ENCODE measurements around the gene APBA2. TPM values are rescaled to one million over a fixed set of nuclear protein-coding genes. Genes with fewer than 3 reads are reported as not detected.
A peak's percentile ranks its signal among the peaks of the same experiment; 100 is the strongest.

APBA2 gene
- total RNA-seq, 1 experiment from 2014 or later, result 13.2 TPM

DNA sequence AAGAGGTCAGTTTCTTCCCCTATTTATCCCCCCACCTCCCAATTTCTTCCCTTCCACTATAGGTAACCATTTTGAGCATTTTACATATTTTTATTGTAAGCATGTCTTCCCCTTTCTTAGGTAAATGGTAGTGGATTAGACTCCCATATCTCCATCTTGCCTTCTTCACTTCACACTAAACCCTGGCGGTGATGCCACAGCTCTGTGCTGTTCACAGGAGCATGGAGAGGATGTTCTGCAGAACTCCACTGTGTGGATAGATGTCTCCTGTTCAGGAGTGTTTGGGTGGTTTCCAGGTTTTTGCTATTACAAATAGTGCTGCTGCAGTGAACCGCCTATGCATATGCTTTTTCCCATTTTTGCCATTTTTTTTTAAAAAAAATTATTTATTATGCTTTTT is 201.1 kb downstream of the APBA2 start:
- DNase-seq (ENCODE audit: low spot score), result no peak

DNA sequence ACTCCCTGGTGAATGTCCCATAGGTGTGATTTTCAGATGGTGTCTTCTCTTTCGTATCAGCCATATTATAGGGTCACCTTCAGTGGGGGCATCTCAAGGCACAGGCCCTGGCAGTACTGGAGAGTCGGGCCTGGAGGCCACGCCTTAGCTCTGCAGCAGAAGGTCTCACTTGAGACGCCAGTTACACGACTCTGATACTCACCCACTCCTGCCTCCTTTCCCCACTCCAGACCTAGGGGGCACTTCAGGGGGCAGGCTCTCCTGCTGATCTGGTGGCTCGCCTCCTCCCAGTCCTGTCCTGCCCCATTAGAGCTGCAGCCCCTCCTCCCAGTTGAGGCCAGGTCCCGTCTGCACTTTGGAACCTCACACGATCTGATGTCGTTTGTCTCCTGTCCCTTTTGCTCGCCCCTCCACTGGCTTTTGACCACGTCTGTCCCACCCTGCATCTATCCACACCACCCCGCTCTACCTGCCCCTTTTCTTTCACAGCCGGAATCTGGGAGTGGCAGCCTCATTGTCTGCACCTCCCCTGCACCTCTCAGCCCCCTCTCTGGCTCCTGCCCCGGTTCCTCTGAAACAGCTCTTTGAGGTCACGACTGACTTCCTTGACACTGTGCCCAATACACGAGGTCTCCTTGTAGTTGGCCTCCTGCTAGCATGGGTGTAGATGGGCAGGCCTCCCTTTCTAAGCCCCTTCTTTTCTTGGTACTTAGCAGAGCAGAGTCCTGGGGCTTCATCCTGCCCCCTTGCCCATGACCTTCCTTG is 201.9 kb downstream of the APBA2 start:
- DNase-seq (ENCODE audit: low spot score), result no peak

DNA sequence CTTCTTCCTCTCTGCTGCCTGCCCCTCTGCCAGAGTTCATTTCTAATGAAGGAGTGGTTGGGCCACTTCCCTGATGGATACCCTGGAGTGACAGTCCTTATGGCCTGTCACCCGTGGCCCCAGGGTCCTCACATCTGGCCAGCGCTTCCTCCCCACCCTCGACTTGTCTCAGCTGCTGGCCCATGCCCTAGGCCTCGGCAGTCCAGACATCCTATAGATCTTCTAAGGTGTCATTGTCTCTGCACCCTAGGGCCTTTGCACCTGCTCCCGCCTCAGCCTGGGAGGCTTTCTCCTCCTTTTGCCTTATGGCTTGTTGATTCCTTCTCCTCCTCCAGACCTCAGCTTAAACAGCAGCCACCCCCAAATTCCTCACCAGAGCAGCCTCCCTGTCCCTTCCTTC is 202.9 kb downstream of the APBA2 start:
- DNase-seq (ENCODE audit: low spot score), result no peak

DNA sequence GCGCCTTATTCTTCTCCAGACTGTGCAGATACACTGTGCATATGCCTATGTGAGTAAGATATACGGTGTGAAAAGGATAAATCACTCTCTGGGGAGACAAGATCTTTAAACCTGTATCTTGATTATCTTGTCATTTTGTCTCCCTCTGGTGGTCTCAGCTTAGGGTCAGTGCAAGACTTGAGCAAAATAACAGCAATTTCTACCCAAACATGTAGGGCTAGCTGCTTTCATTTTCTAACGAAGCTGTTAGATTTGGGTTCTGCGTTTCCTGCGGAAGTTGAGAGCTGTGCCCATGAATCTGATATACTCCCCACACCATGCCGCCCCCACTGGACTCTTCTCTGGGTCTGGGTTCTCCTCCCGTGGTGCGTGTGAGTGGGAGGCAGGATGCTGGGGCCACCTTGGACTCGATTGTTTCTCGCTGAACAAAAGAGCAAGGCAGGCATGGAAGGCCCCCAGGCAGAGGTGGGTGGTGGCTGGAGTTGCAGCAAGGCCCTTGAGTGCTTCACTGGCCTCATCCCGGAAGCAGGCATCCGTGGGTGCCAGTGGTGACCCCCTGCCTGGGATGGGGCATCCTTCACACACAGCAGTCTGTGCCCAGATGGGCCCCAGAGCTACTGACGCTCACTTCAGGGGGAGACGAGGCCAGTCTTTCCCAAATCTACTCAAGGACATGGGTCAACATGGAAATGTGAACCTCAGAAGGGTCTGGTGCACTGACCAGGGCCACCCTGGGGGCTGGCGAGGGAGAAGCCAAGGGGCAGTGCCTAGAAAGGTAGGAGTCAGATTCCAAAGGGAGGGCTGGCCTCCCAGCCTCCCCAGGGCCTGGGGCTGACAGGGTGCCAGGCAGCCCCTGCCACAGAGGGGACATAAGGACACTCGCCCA is 204.2 kb downstream of the APBA2 start:
- no peak for DNase-seq (ENCODE audit: low spot score)

DNA sequence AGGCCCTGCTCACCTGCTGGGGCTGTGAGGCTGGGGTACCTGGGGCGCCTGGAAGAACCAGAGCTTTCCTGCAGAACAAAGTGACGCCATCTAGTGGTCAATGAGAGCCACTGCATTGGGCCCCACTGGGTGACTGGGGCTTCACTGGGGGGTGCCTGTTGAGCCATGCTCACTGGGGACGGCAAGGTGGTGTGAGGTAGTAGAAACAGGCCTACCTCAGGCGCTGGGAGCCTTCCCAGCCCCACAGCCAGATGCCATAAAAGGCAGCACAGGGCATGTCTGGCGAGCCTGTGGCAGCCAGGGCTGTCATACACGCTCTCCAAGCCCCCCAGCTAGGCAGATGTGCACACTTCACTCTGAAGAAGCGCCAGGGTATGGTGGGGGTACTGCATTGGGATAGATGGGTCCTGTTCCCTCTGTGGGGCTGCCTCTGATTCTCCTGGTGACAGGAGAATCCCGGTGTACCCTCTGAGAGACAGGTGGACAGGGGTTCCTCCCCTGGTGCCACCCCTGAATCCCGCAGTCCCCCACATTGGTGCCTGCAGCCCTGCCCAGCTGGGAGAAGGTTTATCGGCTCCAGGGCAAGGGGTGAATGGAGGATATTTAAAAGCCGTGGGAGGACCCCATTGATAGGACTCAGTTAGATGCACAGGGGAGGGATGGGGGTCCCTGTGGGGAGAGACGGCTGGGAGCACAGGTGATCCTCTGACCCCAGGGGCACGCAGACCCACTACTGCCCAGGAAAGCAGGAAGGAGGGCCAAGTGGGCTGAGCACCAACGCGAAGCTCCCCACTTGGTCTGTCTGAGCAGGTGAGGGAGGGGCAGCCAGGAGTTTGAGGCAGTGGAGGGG is 205.1 kb downstream of the APBA2 start:
- DNase-seq (ENCODE audit: low spot score), result no peak

DNA sequence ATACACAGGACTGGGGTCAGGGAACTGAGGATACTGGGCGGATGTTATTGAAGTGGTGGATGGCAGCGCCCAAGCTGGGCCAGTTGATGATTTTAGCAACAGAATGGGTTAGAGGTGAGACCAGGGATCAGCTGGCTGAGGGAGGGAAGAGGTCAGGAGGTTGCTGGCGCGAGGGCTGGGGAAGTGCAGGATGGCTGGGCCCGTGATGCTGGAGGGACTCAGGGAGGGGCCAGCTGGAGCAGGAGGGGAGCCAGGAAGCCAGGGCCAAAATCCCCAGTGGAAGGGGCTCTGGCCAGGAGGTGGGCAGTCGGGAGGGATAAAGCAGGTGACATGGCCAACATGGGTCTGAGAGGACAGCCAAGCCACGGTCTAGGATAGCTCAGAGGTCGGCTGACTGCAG is 205.9 kb downstream of the APBA2 start:
- DNase-seq (ENCODE audit: low spot score), result no peak

DNA sequence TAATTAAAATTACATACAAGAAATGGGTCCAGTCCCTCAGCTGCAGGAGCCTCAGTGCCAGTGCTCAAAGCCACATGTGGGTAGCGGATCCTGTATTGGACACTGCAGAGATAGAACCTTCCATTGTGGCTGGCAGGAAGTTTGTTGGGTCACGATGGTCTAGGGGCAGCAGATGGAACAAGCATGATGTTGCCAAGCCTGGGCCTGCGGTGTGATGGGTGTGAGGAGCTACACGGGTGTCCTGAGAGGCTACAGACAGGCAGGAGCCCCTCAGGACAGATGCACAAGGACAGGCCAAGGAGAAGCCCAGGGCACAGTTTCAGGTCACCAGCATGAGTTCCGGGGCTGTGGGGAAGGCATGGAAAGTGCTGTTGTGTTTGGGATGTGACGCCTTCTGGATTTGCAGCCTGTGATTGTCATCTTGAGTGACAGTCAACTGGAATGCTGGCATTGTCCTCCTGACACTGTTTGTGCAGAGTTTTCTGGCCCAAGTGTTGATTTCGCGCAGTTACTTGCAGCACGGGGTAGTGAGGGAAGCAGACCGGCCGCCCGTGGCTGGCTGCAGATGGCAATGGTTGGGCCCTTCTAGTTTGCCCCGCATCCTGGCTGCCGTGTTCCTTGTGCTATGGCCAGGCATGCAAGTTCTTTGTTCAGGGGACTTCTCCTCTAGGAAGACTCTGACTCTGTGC is 206.7 kb downstream of the APBA2 start:
- no peak for DNase-seq (ENCODE audit: low spot score)

DNA sequence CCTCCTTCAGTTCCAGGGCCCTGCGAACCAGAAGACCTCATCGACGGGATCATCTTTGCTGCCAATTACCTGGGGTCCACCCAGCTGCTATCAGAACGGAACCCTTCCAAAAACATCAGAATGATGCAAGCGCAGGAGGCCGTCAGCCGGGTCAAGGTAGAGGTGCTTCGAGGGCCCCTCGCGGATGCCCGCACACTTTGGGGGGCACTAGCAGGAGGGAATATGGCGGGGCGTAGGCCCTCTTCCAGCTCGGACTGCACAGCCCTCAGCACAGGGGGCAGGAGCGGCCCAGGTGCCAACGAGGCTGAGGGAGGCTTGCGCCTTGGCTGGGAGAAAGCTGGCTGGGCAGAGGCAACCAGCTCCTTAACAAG is 207.3 kb downstream of the APBA2 start:
- DNase-seq (ENCODE audit: low spot score), result no peak

DNA sequence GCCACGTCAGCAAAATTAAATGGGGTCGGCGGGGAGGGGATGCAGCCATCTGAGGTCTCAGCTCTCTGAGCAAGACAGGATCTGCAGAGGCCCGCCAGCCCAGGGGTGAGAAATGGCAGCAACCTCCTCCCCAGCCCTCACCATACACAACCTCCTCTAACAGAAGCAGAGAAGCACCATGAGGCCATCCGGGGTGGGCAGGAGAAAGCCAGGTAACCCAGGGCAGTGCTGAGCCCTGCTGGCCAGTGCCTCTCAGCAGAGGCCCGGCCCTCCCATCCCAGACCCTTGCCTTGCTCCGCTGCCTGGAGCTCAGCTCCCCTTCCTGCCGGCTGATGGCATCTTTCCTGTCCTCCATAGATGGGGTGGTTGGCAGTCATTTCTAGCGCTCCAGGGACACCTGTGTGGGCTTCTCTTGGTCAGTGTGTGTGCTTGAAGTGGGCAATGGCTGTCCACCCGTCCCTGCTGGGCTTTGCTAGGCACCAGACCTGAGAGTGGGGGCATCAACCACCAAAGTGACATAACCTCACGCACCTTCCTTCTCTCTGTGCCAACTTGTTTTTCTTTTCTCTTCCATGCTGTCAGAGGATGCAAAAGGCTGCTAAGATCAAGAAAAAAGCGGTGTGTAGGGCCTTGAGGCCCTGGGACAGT is 208.0 kb downstream of the APBA2 start:
- DNase-seq (ENCODE audit: low spot score), result no peak

DNA sequence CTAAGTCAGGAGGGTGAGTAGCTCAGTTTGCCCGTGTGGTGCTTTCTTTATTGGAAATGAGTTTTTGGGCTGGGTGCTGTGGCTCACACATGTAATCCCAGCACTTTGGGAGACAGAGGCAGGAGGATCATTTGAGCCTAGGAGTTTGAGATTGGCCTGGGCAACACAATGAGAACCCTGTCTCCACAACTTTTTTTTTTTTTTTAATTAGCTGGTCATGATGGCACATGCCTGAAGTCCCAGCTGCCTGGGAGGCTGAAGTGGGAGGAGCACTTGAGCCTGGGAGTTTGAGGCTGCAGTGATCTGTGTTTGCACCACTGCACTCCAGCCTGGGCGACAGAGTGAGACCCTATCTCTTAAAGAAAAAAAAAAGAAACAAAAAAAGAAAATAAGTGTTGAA is 208.9 kb downstream of the APBA2 start:
- no peak for DNase-seq (ENCODE audit: low spot score)

DNA sequence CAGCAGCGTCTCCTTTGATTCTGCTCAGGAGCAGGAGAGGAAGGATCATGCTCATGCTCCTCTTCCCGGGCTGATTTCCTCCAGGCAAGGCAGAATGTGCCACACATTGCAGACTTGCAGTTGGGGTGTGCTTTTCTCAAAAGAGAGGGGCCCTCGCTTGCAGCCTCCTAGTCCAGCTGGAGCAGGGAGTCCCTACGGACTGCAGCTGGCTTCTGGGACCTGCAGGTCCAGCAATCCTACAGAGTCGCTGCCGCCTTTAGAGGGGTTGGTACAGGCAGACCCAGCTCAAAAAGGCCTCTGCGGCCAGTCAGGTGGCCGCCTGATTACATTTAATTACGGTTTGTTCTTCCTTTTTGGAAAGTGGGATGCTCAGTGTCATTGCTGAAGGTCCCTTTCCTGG is 210.0 kb downstream of the APBA2 start:
- DNase-seq (ENCODE audit: low spot score), result no peak

DNA sequence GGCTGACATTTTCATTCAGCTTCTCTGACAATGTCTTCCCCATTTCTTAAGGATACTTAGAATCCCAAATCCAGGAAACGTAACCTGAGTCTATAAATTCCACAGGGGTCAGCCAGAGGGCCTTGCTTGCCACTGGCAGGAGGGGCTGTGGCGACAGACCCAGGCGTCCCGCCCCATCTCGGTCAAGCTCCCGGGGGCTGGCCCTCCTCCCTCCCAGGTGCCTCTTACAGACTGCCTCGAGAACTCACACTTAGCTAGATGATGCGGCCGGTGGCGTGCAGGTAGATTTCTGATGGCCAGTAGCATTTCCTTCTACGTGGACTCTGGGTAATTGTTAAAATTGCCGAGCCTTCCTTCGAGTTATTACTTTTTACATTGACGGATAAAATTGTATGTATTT is 211.4 kb downstream of the APBA2 start:
- DNase-seq (ENCODE audit: low spot score), result no peak

DNA sequence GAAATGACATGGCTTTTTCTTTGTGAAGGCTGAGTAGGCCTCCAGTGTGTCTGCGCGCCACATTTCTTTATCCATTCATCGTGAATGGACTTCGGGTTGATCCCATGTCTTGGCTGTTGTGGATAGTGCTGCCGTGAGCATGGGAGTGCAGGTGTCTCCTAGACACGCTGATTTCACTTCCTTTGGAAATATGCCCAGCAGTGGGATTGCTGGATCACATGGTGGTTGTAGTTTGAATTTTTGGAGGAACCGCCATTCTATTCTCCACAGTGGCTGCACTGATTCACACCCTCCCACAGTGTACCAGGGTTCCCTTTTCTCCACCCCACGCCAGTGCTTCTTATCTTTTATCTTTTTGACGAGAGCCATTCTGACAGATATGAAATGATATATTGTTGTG is 212.2 kb downstream of the APBA2 start:
- no peak for DNase-seq (ENCODE audit: low spot score)

DNA sequence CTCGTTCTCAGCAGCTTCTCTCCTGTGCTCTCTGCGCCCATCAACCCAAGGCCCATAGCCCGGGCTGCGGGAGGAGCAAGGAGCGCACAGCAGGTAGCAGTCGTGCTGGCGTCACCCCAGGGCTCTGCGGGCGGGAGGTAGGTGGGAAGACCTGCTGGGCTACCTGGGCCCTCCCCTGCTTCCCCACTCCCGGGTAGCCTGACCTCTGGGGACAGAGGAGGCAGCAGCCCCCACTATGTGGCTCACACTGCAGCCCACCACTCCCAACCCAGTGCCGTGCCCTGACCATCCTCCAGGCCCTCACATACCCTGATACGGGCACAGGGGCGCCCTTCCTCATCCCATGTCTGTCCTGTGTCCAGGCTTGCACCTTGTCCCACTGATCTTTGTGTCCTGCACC is 212.9 kb downstream of the APBA2 start:
- no peak for DNase-seq (ENCODE audit: low spot score)

DNA sequence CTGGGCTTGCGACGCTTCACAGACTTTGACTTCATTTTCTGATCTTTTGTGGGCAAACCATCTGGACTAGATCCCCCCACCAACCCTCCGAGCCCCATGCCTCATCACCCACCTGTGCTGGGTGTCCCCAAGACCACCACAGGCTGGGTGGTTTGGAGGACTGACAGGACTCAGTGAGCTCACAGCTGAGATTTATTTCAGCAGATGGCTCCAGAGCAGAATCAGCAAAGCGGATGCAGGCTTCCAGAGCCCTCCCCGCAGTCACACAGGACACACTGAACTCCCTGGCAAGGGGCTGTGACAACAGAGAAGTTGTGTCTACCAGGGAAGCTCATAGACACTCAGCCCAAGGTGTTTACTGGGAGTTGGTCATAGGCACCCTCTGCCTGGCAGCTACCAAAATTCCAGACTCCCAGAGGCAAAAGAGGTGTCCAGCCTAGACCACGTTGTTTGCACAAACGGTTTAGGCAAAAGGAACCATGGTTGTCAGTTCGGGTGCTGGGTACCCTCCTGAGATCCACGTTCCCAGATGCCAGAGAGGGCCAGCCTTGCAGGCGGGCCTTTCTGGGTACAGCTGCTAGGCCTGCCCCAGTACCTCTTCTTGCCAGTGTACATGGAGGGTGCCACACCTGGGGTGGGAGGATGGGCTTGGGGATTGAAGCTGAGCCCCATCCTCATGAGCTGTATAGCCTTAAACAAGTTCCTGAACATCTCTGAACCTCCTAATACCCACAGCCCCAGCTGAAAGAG is 213.5 kb downstream of the APBA2 start:
- no peak for DNase-seq (ENCODE audit: low spot score)

DNA sequence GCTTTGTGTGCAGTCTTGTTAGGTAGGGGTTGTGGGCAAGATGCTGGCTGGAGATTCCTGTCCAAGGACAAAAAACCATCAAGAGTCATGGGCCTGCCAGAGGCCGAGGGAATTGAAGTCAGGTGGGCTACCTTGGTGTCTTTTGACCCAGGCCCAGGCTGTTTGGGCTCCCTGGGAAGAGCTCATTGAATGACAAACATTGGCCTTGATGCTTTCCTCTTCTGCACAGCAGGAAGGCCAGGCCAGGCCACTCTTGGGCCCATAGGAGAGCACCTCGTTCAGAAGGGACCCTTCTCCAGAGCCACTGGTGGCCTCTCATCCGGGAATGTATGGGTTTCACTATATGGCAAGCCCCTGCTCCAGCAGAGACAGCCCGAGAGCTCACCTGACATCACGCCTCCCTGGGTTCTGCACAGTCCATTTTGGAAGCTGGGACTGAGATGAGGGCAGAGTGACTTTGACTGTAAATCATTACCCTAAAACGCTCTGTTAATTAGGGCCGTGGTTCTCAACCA is 214.8 kb downstream of the APBA2 start:
- DNase-seq (ENCODE audit: low spot score), result no peak

DNA sequence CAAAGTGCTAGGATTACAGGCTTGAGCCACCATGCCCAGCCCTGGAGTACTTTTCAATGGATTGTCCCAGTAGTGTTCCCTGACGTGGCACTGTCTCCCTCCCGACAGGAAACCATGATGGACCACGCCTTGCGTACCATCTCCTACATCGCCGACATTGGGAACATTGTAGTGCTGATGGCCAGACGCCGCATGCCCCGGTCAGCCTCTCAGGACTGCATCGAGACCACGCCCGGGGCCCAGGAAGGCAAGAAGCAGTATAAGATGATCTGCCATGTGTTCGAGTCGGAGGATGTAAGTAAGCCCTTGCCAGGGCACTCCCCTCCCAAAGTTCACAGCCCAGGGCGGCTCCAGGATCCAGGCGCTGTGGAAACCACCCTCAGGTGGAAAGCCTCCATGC is 215.7 kb downstream of the APBA2 start:
- DNase-seq (ENCODE audit: low spot score), result no peak

DNA sequence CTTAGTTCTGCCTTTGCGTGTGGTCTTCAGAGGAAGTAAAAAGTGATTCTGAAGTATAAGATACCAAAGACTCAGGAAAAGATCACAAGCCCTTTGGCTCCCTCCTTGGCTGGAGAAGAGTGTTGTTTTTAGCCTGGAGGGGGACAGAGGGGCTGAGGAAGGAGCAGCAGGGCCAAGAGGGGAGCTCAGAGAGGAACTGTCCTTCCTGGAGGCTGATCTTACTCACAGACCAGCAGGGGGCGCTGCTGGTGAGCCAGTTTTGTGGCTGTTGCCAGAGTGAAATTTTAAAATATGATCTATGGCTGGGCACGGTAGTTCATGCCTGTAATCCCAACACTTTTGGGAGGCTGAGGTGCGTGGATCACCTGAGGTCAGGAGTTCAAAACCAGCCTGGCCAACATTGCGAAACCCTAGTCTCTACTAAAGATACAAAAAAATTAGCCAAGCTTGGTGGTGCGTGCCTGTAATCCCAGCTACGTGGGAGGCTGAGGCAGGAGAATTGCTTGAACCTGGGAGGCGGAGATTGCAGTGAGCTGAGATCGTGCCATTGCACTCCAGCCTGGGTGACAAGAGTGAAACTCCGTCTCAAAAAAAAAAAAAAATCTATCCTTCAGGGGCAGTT is 216.5 kb downstream of the APBA2 start:
- DNase-seq (ENCODE audit: low spot score), result peak; percentile 31

DNA sequence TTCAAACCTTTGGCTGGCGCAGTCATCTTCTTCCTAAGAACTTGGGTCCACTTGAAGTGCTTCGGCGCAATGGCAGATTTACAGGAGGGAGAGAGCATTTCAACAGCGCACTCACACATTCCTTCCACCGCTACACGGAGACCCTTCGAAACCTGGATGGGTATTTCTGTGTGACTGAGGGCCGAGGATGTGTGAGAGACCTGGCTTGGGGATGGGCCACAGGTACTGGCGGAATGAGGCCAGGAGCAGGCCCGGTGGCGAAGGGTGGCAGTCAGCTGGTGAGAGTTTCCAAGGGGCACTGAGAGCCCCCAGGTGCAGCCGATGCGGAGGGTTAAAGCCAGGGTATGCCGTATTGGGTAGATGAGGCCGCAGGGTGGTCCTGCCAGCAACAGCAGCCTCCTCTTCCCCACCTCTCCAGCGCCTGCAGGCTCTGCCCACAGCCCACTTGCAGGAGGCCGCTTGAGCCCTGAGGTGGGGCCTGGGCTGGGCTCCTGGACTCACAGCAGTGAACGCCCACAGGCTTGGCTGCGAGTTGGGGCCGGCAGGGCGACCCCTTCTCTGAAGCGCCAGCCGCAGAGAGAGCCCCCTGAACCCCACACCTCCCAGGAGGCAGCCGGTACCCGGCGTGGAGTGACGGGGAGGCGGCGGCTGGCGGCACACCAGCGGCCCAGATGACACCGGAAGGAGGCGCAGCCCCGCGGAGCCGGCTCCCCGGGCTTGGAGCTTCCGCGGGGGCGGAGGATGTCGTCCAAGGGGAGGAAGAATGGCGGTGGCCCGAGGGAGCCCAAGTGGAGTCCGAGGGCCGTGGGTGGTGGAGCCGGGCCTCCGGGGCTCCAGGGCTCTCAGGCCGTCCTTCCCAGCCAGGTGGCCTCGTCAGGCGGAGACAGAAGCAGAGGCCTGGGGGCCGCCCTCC is 217.4 kb downstream of the APBA2 start:
- no peak for DNase-seq (ENCODE audit: low spot score)

All from H4 (cell line).